ENCODE results near the gene OAS1.
A peak's percentile ranks its signal among the peaks of the same experiment; 100 is the strongest.

OAS1 gene

DNA sequence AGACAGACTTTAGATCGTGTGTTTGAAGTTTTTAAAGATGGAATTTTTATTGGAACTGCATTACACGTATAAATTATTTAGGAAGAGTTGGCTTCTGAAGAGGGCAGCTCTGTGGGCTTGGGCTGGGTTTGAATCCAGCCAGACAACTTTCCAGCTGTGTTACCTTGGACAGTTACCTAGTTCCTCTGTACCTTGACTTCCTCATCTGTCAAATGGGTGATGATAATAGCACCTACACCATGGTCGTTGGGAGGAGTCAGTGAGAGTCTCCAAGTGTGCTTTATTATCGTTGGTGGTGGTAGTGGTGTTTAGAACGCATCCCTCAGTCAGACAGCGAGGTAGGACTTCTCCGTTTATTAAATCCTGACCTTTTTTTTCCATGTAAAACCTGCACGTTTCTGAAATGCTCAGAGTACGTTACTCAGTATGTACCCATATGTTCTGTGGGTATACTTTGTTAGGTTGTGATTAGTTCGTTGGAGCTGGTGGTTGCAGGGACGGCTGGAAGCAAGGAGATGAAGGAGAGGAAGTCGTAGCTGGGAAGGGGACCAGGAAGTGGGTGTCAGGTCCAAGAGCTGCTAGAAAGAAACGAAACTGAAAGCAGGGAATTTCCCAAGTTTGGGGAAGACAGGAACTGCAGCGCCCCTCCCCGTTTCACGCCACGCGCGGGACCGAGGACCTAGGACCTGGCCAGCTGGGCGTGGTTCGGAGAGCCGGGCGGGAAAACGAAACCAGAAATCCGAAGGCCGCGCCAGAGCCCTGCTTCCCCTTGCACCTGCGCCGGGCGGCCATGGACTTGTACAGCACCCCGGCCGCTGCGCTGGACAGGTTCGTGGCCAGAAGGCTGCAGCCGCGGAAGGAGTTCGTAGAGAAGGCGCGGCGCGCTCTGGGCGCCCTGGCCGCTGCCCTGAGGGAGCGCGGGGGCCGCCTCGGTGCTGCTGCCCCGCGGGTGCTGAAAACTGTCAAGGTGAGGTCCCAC lies 31.3 kb downstream of the OAS1 start, which contains the start of gene OAS3:
Gene OAS3 (plus strand): TSS at position 734 of the 979 bp plus-strand sequence. CDS start 57 bp downstream, at position 791.
- H3K4me3 ChIP-seq (ENCODE audit: low read depth, low read length) = peak within 1 kb of the TSS; percentile 54
- no peaks in the 10 kb centered on the region for H3K9me3 ChIP-seq (ENCODE audit: control insufficient read depth, insufficient read depth, low read depth, low read length)
- POLR2A ChIA-PET = no interaction called here
- no peak within 1 kb of the TSS; the same call in 1 of the 2 replicates for H3K27ac ChIP-seq (ENCODE audit: extremely low read depth, low read depth, low read length)
- CTCF ChIA-PET = interaction anchor here (0.7 kb wide), 3 partner anchors 66 to 997 kb away, joined by 3 to 4 read pairs (median 3); no protein-coding TSS in a partner anchor
- H3K36me3 ChIP-seq (ENCODE audit: control insufficient read depth in 2 of 2, insufficient read depth in 1 of 2, low read length in 2 of 2) = no peaks in the 10 kb centered on the region
- H3K4me1 ChIP-seq (ENCODE audit: control insufficient read depth, insufficient read depth, low read length) = 0 out of 2 replicates have a peak, but pooled peaks cover 2% of the 10 kb centered on the region
- TF ChIP-seq GLI2 (tag by site-specific recombination; IDR thresholded peaks at IDR 0.05; ENCODE audit: borderline replicate concordance, low read depth) (no peak), KLF7 (tag by site-specific recombination; IDR thresholded peaks at IDR 0.05; ENCODE audit: borderline replicate concordance) (peak; percentile 41; the same call in 1 of the 2 replicates), ZNF677 (tag by site-specific recombination; IDR thresholded peaks at IDR 0.05) (no peak), ZNF426 (tag by site-specific recombination; IDR thresholded peaks at IDR 0.05) (no peak), EGR2 (tag by site-specific recombination; IDR thresholded peaks at IDR 0.05; ENCODE audit: low read depth) (no peak), ZNF335 (tag by site-specific recombination; conservative IDR thresholded peaks at IDR 0.05) (peak; percentile 93), SALL2 (tag by site-specific recombination; IDR thresholded peaks at IDR 0.05; ENCODE audit: borderline replicate concordance) (no peak), ZNF621 (tag by site-specific recombination; IDR thresholded peaks at IDR 0.05) (no peak), RBAK (tag by site-specific recombination; IDR thresholded peaks at IDR 0.05) (no peak), ZNF140 (tag by site-specific recombination; IDR thresholded peaks at IDR 0.05) (no peak), ZNF776 (tag by site-specific recombination; IDR thresholded peaks at IDR 0.05; ENCODE audit: borderline replicate concordance) (no peak), ZIC2 (tag by site-specific recombination; IDR thresholded peaks at IDR 0.05) (no peak), SP2 (tag by site-specific recombination; IDR thresholded peaks at IDR 0.05) (no peak), ZNF394 (tag by site-specific recombination; IDR thresholded peaks at IDR 0.05; ENCODE audit: borderline replicate concordance) (no peak), ZNF510 (tag by site-specific recombination; IDR thresholded peaks at IDR 0.05; ENCODE audit: insufficient replicate concordance) (no peak), ZNF596 (tag by site-specific recombination; IDR thresholded peaks at IDR 0.05) (no peak), KLF8 (tag by site-specific recombination; IDR thresholded peaks at IDR 0.05) (peak; percentile 32; the same call in 1 of the 2 replicates), ZNF266 (tag by site-specific recombination; IDR thresholded peaks at IDR 0.05; ENCODE audit: low read depth) (no peak)
- TF ChIP-seq, protein P1, sequence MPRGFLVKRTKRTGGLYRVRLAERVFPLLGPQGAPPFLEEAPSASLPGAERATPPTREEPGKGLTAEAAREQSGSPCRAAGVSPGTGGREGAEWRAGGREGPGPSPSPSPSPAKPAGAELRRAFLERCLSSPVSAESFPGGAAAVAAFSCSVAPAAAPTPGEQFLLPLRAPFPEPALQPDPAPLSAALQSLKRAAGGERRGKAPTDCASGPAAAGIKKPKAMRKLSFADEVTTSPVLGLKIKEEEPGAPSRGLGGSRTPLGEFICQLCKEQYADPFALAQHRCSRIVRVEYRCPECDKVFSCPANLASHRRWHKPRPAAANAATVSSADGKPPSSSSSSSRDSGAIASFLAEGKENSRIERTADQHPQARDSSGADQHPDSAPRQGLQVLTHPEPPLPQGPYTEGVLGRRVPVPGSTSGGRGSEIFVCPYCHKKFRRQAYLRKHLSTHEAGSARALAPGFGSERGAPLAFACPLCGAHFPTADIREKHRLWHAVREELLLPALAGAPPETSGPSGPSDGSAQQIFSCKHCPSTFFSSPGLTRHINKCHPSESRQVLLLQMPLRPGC (tag by site-specific recombination; IDR thresholded peaks at IDR 0.05) = no peak
- TF ChIP-seq, protein P2, sequence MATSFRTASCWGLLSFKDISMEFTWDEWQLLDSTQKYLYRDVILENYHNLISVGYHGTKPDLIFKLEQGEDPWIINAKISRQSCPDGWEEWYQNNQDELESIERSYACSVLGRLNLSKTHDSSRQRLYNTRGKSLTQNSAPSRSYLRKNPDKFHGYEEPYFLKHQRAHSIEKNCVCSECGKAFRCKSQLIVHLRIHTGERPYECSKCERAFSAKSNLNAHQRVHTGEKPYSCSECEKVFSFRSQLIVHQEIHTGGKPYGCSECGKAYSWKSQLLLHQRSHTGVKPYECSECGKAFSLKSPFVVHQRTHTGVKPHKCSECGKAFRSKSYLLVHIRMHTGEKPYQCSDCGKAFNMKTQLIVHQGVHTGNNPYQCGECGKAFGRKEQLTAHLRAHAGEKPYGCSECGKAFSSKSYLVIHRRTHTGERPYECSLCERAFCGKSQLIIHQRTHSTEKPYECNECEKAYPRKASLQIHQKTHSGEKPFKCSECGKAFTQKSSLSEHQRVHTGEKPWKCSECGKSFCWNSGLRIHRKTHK (tag by site-specific recombination; IDR thresholded peaks at IDR 0.05) = no peak
- TF ChIP-seq, protein P3, sequence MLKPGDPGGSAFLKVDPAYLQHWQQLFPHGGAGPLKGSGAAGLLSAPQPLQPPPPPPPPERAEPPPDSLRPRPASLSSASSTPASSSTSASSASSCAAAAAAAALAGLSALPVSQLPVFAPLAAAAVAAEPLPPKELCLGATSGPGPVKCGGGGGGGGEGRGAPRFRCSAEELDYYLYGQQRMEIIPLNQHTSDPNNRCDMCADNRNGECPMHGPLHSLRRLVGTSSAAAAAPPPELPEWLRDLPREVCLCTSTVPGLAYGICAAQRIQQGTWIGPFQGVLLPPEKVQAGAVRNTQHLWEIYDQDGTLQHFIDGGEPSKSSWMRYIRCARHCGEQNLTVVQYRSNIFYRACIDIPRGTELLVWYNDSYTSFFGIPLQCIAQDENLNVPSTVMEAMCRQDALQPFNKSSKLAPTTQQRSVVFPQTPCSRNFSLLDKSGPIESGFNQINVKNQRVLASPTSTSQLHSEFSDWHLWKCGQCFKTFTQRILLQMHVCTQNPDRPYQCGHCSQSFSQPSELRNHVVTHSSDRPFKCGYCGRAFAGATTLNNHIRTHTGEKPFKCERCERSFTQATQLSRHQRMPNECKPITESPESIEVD (tag by site-specific recombination; IDR thresholded peaks at IDR 0.05) = no peak
- TF ChIP-seq, protein P4, sequence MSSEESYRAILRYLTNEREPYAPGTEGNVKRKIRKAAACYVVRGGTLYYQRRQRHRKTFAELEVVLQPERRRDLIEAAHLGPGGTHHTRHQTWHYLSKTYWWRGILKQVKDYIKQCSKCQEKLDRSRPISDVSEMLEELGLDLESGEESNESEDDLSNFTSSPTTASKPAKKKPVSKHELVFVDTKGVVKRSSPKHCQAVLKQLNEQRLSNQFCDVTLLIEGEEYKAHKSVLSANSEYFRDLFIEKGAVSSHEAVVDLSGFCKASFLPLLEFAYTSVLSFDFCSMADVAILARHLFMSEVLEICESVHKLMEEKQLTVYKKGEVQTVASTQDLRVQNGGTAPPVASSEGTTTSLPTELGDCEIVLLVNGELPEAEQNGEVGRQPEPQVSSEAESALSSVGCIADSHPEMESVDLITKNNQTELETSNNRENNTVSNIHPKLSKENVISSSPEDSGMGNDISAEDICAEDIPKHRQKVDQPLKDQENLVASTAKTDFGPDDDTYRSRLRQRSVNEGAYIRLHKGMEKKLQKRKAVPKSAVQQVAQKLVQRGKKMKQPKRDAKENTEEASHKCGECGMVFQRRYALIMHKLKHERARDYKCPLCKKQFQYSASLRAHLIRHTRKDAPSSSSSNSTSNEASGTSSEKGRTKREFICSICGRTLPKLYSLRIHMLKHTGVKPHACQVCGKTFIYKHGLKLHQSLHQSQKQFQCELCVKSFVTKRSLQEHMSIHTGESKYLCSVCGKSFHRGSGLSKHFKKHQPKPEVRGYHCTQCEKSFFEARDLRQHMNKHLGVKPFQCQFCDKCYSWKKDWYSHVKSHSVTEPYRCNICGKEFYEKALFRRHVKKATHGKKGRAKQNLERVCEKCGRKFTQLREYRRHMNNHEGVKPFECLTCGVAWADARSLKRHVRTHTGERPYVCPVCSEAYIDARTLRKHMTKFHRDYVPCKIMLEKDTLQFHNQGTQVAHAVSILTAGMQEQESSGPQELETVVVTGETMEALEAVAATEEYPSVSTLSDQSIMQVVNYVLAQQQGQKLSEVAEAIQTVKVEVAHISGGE (tag by site-specific recombination; conservative IDR thresholded peaks at IDR 0.05; ENCODE audit: low read depth) = peak; percentile 59
- TF ChIP-seq, protein P5, sequence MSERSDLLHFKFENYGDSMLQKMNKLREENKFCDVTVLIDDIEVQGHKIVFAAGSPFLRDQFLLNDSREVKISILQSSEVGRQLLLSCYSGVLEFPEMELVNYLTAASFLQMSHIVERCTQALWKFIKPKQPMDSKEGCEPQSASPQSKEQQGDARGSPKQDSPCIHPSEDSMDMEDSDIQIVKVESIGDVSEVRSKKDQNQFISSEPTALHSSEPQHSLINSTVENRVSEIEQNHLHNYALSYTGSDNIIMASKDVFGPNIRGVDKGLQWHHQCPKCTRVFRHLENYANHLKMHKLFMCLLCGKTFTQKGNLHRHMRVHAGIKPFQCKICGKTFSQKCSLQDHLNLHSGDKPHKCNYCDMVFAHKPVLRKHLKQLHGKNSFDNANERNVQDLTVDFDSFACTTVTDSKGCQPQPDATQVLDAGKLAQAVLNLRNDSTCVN (tag by site-specific recombination; optimal IDR thresholded peaks at IDR 0.05) = peak; percentile 54
- TF ChIP-seq, protein P6, sequence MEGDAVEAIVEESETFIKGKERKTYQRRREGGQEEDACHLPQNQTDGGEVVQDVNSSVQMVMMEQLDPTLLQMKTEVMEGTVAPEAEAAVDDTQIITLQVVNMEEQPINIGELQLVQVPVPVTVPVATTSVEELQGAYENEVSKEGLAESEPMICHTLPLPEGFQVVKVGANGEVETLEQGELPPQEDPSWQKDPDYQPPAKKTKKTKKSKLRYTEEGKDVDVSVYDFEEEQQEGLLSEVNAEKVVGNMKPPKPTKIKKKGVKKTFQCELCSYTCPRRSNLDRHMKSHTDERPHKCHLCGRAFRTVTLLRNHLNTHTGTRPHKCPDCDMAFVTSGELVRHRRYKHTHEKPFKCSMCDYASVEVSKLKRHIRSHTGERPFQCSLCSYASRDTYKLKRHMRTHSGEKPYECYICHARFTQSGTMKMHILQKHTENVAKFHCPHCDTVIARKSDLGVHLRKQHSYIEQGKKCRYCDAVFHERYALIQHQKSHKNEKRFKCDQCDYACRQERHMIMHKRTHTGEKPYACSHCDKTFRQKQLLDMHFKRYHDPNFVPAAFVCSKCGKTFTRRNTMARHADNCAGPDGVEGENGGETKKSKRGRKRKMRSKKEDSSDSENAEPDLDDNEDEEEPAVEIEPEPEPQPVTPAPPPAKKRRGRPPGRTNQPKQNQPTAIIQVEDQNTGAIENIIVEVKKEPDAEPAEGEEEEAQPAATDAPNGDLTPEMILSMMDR (tag by site-specific recombination; IDR thresholded peaks at IDR 0.05) = peak; percentile 57; the same call in 1 of the 2 replicates
